NCI-H1417 treated with DMSO at 0.1 percent for 48 hours (cell line): ENCODE measurements around the gene GYPB.
A peak's percentile ranks its signal among the peaks of the same experiment; 100 is the strongest.
"Not testable (repeated sequence)": the region's sequence is repeated elsewhere in the genome, so short reads cannot be mapped to it uniquely, and the experiment has no call there.

Experiments used
- DNase-seq: peaks from one replicate; lab custom pipeline; 2025; lab: John Stamatoyannopoulos, UW

The GYPB gene

DNA sequence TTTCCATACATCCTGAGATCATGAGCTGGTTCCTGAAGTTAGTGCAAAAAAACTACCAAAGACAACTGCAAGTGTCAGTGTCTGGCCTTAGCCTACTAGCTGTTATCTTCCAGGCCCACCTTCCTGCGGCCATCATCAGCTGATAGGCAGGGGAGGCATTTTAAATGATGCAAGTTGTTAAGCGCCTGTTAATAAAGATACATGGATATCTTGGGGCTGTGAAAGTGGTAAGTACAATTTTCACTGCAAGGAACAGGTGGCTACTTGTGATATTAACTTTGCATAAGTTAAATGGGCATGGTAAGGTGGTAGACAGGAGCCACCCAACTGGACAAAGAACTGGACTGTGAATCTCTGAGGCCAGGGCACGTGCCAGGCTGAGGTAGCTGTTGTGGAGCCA is at the start of gene GYPB:
TSS of gene GYPB (minus strand) at position 104 of the 400 bp plus-strand sequence. CDS start at position 11, 93 bp downstream.
- not testable (repeated sequence) for DNase-seq

DNA sequence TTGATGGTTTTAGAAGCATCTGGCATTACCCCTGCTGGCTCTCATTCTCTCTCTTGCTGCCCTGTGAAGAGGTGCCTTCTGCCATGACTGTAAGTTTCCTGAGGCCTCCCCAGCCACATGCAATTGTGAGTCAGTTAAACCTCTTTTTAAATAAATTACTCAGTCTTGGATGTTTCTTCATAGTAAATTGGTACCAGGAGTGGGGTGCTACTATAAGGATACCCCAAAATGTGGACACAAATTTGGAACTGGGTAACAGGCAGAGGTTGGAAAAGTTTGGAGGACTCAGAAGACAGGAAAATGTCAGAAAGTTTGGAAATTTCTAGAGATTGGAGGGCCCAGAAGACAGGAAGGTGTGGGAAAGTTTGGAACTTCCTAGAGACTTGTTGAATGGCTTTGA is 42.4 kb upstream of the GYPB start:
- not testable (repeated sequence) for DNase-seq

- DNase-seq: not testable (repeated sequence)
Measured at GRCh38 chr4:144060234-144060859, 41.2 kb upstream of the GYPB start.

DNA sequence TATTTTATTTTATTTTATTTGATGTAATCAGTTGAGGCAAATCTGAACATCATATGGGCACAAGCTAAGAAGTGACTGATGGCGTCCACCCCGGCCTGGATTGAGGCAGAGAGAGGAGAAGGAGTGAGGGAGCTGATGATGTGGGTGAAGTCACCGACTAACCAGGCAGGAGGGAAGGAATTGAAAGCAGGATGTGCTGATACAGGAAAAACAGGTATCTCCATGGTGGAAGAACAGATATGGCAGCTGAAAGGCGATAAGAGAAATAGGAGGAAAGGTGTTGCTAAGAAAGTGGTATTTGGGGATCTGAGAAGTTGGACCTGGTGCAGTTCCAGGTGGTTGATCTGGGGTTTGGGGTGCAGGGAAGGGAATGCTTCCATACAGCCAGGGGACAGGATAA is 37.6 kb upstream of the GYPB start:
- DNase-seq: no peak

GRCh38 chr4:144055336-144055735 is 36.2 kb upstream of the GYPB start:
- not testable (repeated sequence) for DNase-seq

GRCh38 chr4:144051494-144051893 is 32.3 kb upstream of the GYPB start:
- not testable (repeated sequence) for DNase-seq

DNA sequence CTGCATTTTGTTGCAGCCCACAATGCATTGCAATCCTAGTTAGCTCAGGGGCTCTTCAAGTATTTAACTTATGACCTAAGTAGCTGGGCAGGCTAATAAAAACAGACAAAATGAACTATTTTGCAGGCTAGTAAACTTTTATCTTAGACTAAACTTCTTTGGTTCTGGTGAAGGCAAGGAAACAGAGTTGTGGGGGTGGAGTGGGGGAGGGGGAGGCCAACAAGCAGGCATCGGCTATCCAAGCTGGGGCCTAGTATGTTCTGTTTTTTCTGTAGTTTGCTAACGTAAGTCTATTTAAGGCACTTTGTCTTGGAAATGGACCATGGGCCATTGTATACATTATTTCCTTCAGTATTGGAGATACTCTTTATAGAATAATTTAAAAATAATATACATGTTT is 31.5 kb upstream of the GYPB start:
- DNase-seq: not testable (repeated sequence)

DNA sequence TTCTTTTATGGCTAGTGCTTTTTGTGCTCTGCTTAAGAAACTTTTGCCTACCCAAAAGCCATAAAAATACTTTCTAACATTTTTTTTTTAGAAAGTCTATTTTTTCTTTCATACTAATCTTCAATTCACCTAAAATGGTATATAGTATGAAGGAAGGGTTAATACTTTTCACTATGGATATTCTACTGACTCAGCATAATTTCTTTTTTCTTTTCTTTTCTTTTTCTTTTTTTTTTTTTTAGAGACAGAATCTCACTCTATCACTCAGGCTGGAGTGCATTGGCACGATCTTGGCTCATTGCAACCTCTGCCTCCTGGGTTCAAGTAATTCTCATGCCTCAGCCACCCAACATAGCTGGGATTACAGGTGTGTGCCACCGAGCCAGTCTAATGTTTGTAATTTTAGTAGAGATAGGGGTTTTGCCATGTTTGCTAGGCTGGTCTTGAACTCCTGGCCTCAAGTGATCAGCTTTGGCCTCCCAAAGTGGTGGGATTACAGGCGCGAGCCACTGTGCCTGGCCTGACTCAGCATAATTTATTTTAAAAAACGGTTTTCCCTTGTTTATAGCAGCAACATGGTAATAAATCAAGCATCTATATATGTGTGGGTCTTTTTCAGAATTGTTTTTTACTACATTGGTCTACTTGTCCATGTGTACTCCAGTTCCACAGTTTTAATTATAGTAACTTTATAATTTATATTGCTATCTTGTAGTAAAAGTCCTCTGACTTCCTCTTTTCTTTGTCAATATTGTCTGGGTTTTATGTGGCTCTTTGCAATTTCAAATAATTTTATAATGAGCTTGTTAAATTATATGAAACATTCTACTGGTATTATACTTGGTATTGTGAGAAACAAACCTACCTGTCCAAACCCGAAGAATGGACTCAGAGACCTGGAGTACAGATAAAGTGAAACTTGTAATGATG is 30.6 kb upstream of the GYPB start:
- not testable (repeated sequence) for DNase-seq

DNA sequence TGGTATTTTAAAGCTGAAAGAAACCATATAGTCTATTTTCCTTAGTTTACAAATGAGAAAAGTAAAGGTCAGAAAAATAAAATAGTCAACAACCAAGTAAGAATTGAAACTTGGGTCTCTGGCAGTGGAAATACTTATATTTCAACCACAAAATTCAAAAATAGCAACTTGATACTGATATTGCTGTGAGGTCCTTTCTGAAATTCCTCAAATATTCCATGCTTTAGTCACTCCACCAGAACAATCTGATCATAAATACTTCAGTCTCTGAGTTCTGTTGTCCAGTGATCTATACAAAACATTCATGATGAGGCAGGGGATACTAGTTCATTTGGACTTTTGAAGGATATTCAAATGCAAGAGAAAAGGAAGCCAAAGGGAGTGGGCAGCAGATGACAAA is 25.8 kb upstream of the GYPB start:
- DNase-seq: not testable (repeated sequence)

- DNase-seq: not testable (repeated sequence)
Measured at GRCh38 chr4:144032580-144032979, 13.4 kb upstream of the GYPB start.

GRCh38 chr4:144031875-144032274 is 12.7 kb upstream of the GYPB start:
- DNase-seq: not testable (repeated sequence)

- not testable (repeated sequence) for DNase-seq
Measured at GRCh38 chr4:144031369-144031768, 12.2 kb upstream of the GYPB start.

- not testable (repeated sequence) for DNase-seq
Measured at GRCh38 chr4:144030708-144031107, 11.5 kb upstream of the GYPB start.

DNA sequence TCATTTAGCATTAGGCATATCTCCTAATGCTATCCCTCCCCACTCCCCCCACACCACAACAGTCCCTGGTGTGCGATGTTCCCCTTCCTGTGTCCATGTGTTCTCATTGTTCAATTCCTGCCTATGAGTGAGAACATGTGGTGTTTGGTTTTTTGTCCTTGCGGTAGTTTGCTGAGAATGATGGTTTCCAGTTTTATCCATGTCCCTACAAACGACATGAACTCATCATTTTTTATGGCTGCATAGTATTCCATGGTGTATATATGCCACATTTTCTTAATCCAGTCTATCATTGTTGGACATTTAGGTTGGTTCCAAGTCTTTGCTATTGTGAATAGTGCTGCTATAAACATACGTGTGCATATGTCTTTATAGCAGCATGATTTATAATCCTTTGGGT is 7.5 kb upstream of the GYPB start:
- not testable (repeated sequence) for DNase-seq

DNA sequence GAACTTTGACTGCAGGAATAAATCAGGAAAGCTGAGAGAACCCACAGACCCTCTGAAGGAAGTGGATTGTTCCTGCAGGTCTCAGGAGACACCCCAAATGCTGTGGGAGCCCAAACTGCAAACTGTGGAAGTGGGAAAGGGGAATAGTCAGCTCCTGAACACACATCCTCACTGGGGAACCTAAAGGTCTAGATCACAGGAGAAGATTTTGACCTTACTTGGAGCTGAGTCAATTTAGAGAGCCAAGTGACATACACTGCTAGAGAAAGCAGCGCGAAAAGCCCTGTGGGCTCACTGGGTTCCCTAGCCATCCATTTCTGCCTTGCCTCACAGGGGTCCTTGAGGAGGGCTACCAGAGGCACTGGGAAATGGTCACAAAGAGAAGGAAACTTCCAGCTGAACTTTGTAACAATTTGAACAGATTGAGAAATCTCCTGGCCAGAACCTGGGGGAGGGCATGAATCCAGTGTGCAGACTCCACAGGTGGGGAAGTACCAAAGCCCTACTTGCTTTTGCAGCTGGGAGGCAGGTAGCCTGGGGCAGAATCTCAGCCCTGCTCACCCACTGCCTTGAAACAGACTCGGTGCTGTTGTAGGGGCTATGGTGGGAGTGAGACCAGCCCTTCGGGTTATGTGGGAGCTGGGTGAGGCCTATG is 5.3 kb upstream of the GYPB start:
- not testable (repeated sequence) for DNase-seq

DNA sequence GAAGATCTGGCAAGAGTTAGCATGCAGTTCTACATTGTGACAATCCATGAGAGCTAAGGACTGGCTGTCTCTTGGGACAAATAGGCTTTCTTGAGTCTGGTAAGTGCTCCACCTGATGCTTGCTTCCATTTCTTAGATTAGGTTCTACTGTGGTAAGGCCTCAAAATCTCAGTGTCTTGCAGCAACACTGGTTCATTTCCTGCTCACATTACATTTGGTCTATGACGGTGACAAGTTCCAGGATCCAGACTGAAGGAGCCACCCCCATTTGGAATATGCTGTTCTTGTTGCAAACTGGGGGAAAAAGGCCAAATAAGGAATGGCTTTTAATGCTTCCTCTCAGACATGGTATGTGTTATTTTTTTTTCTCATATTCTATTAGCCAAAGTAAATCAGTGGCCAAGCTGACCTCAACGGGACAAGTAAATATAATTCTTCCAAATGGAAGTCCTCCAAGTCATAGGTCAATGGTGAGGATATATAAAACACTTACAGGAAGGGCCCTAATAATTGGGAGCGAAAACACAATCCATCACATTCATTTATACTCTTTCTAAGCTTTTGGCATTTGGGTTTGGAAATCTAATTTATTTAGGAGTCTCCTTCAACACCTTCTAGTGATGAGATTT is 3.7 kb upstream of the GYPB start:
- DNase-seq: not testable (repeated sequence)

DNA sequence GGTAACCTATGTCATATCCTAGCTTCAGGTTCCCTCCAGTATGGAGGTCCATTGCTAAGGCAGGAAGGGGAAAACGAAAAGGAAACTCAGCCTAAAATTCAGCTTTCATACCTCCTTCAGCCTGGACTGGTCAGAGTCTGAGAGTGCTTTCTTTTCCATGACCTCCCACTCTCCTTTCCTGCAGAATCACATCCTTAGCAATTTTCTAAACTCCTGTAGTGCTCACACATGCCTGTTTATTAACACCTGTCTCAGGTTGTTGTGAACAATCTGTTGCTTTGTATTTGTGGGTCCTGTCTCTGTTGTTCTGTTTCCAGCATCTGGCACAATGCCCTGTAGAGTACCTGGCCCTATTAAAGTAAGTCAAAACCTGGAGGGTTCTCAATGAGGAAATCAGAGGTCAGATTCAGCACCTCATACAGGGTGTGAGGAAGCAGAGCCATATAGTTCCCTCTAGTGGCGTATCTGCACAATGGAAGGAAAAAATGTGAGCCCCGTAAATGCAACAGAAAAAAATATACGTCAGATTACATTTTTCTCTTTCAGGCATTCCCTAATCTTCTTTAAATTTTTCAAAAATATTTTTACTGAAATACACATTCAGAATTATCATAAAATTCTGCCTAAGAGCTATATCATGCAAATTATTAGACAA is 2.3 kb upstream of the GYPB start:
- peak; percentile 9 for DNase-seq

GRCh38 chr4:144018223-144019000 is 768 bp downstream of the GYPB start:
- not testable (repeated sequence) for DNase-seq

DNA sequence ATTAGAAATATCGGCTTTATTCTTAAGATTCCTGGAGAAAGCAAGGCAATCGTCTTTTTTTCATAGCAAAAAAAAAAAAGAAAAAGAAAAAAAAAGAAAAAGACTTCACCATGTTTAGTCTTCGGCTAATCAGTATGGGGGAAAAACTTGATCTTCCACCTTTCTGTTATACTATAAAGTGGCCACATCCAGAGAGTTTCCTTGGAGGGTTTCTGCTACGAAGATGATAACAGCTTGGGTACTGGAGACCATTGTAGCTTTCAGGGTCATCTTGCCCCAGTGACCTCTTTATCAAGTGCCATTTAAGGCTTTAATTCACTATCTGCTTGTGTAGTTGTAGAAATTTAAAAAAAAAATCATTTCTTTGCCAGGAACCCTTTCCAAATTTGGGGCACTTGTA is 1.9 kb downstream of the GYPB start:
- not testable (repeated sequence) for DNase-seq

DNA sequence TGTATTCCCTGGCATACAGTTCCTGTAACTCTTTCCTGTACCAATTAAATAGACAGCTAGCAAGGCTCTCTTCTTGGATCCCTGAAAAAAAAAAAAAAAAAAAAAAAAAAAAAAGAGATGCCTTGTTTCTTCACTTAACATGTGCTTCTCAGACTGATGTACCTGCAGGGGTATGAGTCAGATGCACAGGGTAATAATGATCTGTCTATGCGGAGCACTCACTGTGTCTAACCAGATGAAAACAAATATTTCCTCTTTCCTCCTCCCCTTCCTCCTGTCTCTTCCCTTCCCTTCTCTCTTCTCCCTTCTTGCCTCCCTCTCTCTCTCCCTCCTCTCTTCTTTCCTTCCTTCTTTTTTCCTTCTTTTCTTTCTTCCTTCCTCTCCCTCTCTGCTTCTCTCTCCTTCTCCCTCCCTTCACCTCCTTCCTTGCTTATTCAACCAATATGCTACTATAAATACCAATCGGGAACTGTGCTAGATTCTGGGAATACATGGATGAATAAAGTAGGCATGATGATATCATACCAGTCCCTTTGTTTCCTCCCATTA is 3.0 kb downstream of the GYPB start:
- DNase-seq: not testable (repeated sequence)
